ENCODE data around the gene PRUNE1.

The PRUNE1 gene

GRCh38 chr1:150979092-150980056, 28.9 kb upstream of the PRUNE1 start:
- peak; percentile 100 for TF ChIP-seq CTCF (IDR thresholded peaks at IDR 0.05; ENCODE audit: insufficient read depth, missing control alignments)
- FAIRE-seq, result peak; percentile 38
- DNase-seq (ENCODE audit: insufficient read length, low spot score), result peak; percentile 99

- FAIRE-seq, result no peak
- TF ChIP-seq CTCF (IDR thresholded peaks at IDR 0.05; ENCODE audit: insufficient read depth, missing control alignments), result no peak
- no peak for DNase-seq (ENCODE audit: insufficient read length, low spot score)
Measured at GRCh38 chr1:150981177-150981804, 27.0 kb upstream of the PRUNE1 start.

GRCh38 chr1:150981805-150982712, 26.2 kb upstream of the PRUNE1 start, which contains the start of gene ANXA9:
Gene ANXA9, plus strand, starts transcription at chr1:150982292. Its CDS starts 814 bp downstream, at chr1:150983106.
- no peak for DNase-seq (ENCODE audit: insufficient read length, low spot score)
- no peak for TF ChIP-seq CTCF (IDR thresholded peaks at IDR 0.05; ENCODE audit: insufficient read depth, missing control alignments)
- FAIRE-seq, result no peak

- DNase-seq (ENCODE audit: insufficient read length, low spot score) (no peak), FAIRE-seq (no peak)
- TF ChIP-seq CTCF (IDR thresholded peaks at IDR 0.05; ENCODE audit: insufficient read depth, missing control alignments), result no peak
Measured at GRCh38 chr1:150985179-150985825, 22.9 kb upstream of the PRUNE1 start.

- FAIRE-seq (no peak), DNase-seq (ENCODE audit: insufficient read length, low spot score) (no peak)
- no peak for TF ChIP-seq CTCF (IDR thresholded peaks at IDR 0.05; ENCODE audit: insufficient read depth, missing control alignments)
Measured at GRCh38 chr1:150987924-150988323, 20.3 kb upstream of the PRUNE1 start.

GRCh38 chr1:150992626-150993025, 15.6 kb upstream of the PRUNE1 start:
- FAIRE-seq (no peak), DNase-seq (ENCODE audit: insufficient read length, low spot score) (no peak)
- TF ChIP-seq CTCF (IDR thresholded peaks at IDR 0.05; ENCODE audit: insufficient read depth, missing control alignments), result no peak

Measured in D721Med (cell line).